KOPT-K1 (cell line): ENCODE results near the gene USP6NL.

Source experiments
- H3K27ac ChIP-seq: fragments of 200-600 bp; sonication (generic); 2 replicates; pipeline ENCODE4 v1.5.1; 2016; ENCODE audit warnings: antibody characterized with exemption, mild to moderate bottlenecking, low read depth, low read length; ENCODE audit not compliant: poor library complexity, severe bottlenecking
- H3K36me3 ChIP-seq: fragments of 200-600 bp; sonication (generic); 2 replicates; pipeline ENCODE4 v1.5.1; 2017; ENCODE audit warnings: antibody characterized with exemption, mild to moderate bottlenecking, low read length, moderate library complexity; ENCODE audit not compliant: insufficient read depth
- H3K9me3 ChIP-seq: fragments of 200-600 bp; sonication (generic); 2 replicates; pipeline ENCODE4 v1.5.1; 2017; ENCODE audit warnings: antibody characterized with exemption, low read length, mild to moderate bottlenecking; ENCODE audit not compliant: insufficient read depth, poor library complexity, severe bottlenecking

Gene USP6NL

DNA sequence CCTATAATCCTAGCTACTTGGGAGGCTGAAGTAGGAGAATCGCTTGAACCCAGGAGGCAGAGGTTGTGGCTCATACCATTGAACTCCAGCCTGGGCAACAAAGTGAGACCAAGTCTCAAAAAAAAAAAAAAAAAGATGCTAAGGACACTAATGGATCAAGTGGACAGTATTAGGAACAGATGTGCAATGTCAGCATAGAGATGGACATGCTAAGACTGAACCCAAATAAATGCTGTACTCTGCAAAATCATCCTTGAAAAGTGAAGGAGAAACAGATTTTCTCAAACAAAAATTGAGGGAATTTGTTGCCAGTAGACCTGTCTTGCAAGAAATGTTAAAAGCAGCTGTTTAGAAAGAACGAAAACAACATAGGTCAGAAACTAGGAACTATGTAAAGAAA lies 194.5 kb downstream of the USP6NL start:
- peaks cover 29% of the 10 kb centered on the region for H3K9me3 ChIP-seq
- no peak overlapping the region for H3K27ac ChIP-seq
- no peaks in the 10 kb centered on the region for H3K36me3 ChIP-seq

DNA sequence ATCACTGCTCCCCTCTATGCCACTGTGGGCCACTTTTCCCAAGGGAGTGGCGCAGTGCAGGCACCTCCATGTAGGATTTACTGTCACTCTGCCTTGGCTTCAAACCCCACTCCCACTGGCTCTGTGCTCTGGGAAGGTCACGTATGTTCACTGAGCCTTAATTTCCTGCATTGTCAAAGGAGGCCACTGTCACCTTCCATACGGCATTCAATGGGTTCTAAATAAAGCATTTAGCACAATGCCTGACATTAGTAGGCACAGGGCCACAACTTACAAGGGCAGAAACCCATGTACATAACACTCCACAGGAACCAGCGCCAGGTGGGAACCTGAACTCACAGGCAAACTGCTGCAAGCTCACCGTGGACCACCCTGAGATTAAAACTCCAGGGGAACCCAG lies 196.4 kb downstream of the USP6NL start:
- H3K36me3 ChIP-seq = no peaks in the 10 kb centered on the region
- H3K9me3 ChIP-seq = peaks cover 16% of the 10 kb centered on the region
- H3K27ac ChIP-seq = no peak overlapping the region

DNA sequence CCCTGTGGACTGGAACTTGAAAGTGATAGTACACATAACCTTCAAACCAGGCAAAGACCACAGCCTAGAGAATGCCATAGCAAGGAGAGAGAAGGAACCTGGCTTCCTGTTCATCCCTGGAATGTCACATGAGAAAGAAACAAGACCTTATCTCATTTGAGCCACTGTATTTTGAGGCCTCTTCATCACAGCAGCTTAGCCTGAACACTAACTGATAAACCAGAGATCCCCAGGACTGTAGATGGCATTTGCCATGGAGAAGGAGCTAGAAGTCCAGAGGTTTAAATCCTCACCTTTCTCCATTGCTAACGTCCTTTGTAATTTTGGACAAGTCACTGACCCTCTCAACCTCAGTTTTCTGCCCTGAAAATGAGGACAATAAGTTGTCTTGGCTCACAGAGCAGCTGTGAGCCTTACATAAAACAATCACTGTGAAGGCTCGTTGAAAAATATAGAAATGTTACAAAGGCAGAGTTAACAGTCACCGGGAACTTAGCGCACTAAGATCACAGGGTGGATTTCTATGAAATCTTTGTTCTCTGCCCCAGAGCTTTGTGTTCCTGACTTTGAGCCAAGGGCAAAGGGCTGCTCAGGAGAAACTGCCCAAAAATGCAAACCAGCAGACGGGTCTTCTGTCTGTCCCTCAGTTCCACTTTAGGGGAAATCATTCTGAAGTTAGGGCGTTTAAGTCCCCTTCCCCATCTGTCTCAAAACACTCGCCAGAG lies 197.0 kb downstream of the USP6NL start:
- Histone ChIP-seq H3K9me3 (peaks cover 10% of the 10 kb centered on the region), H3K36me3 (no peaks in the 10 kb centered on the region), H3K27ac (no peak overlapping the region)

DNA sequence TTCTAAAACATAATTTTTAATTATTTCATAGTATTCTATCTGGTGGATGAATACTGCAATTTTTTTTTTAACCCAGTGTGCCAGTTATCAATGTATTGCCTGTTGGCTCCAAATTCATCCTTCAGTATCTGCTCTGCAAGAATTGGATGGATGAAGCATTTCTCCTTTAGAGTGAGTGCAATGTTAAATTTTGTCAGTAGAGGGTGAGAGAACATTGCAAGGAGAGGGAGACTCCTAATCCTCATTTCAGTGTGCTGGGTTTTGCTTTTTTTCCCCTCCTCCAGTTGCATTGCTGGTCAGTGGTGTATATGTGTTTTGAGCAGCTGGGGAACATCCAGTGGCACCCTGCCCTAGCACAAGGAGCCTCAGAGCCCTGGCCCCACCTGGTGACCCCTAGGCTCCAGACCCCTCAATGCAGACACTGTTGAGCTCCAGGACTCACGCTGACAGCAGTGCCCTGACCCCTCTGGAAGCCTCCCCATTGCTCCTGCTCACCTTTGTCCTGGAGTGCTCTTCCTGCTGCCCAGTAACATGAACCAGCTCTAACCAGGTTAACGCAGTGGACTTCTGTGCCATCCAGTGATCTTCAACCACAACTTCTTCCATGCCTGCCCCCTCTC lies 199.4 kb downstream of the USP6NL start:
- Histone ChIP-seq H3K36me3 (no peaks in the 10 kb centered on the region), H3K27ac (no peak overlapping the region), H3K9me3 (peaks cover 5% of the 10 kb centered on the region)

DNA sequence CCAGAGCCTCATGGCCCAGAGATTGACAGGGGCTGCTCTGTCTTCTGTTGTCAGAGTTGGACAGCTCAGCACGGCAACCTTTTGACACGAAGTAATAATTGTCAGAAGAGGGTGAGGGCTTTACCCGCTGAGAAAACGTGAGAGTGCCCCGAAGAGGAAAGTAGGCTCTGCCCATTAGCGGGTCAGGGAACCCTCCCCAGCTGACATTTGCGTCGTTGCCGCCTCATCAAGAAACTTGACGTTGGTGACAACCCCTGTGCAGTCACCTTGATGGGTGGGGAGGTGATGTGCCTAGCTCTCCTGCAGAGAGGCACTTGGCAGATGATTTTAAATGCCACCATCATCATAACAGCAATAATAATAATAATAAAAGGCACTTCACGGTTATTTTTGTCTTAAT lies 202.1 kb downstream of the USP6NL start:
- Histone ChIP-seq H3K36me3 (no peaks in the 10 kb centered on the region), H3K9me3 (peaks cover 31% of the 10 kb centered on the region), H3K27ac (no peak overlapping the region)

DNA sequence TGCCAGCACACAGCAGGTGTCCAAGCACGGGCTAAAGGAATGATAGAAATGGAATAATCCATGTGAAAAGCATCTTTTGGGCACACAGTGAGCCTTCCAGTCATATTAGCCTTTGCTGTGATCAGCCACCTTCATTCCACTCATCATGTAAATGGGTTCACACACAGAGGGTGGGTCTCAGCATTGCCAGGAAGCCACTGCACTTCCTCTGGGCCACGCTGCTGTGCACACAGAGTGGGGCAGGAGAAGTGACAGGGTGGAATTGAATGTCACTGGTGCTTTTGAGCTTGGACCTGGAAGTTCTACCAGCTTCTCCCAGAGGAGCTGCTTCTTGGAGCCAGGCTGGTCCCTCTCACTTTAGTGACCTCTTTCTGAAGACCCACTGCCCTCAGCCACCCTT lies 203.5 kb downstream of the USP6NL start:
- H3K27ac ChIP-seq = peak overlapping the region; percentile 36
- peaks cover 31% of the 10 kb centered on the region for H3K9me3 ChIP-seq
- H3K36me3 ChIP-seq = no peaks in the 10 kb centered on the region

DNA sequence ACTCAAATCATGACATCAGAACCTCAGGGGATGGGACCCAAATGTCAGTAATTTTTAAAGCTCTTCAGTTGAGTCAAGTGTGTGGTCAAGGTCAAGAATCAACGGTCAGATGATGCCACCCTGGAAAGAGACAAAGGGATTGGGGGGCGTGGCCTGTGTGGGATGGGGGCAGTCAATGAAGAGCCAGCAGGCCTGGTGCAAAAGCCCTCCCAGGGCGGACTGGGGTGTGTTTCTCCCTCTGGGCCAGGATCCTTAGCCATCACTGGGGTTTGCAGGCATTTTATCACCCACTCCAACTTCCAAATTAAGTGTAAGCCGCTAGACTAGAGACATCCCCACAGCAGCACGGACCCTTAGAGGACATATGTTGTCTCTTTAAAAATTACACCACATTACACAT lies 204.7 kb downstream of the USP6NL start:
- H3K9me3 ChIP-seq = peaks cover 31% of the 10 kb centered on the region
- no peaks in the 10 kb centered on the region for H3K36me3 ChIP-seq
- no peak overlapping the region for H3K27ac ChIP-seq

DNA sequence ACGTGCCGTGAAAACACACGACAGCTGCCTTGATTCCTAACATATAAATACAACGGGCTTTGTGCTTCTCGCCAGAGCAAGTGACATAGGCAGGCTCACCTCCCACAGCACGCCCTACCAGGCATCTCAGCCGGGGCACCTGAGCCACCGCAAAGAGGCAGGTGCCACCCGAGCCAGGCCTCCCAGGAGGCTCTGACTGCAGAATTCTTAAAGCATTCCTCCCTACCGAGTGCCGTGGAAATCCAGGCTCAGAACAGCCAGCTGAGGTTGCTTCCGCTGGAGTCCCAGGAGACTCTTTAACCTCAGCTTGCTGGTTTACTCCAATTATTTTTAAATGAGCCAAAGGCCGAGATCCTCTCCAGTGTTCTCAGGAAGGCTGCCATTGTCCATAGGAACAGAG lies 206.5 kb downstream of the USP6NL start:
- H3K9me3 ChIP-seq = peaks cover 31% of the 10 kb centered on the region
- no peaks in the 10 kb centered on the region for H3K36me3 ChIP-seq
- peak overlapping the region; percentile 26 for H3K27ac ChIP-seq
